Keratinocyte (primary cell): Measurements from ENCODE around the gene CCNYL1. TPM values are rescaled to one million over a fixed set of nuclear protein-coding genes. Genes with fewer than 3 reads are reported as not detected.

Experiments
- DNase-seq: peaks from one replicate; pipeline ENCODE4 v3.0.0-alpha.2; 2011; ENCODE audit warnings: low read depth, missing footprints, low spot score
- FAIRE-seq: peaks from 2 replicates; lab custom pipeline; 2011; peaks lifted over from hg19 to GRCh38; lab: Jason Lieb, UNC
- H2AFZ ChIP-seq: 2 replicates; pipeline ENCODE4 v1.6.0; 2012; ENCODE audit warnings: low read length, control low read depth, inconsistent platforms; ENCODE audit not compliant: control insufficient read depth
- H3K27ac ChIP-seq: 2 replicates; pipeline ENCODE4 v1.5.1; 2011; ENCODE audit warnings: low read length; ENCODE audit not compliant: control insufficient read depth, insufficient read depth
- H3K27me3 ChIP-seq: 3 replicates; pipeline ENCODE4 v1.6.0; 2011; ENCODE audit warnings: low read length; ENCODE audit not compliant: control insufficient read depth, insufficient read depth; ENCODE audit errors: extremely low read depth
- H3K36me3 ChIP-seq, 2 experiments: 2 replicates in 1 of 2; 3 replicates in 1 of 2; pipeline ENCODE4 v1.5.1; 2011; ENCODE audit warnings: low read length in 2 of 2, mild to moderate bottlenecking in 1 of 2; ENCODE audit not compliant: control insufficient read depth in 2 of 2, insufficient read depth in 2 of 2; ENCODE audit errors: extremely low read depth in 1 of 2
- H3K4me1 ChIP-seq: 3 replicates; pipeline ENCODE4 v1.5.1; 2011; ENCODE audit warnings: low read length; ENCODE audit not compliant: control insufficient read depth, insufficient read depth; ENCODE audit errors: extremely low read depth
- H3K4me2 ChIP-seq: 3 replicates; pipeline ENCODE4 v1.6.0; 2011; ENCODE audit warnings: low read depth, low read length; ENCODE audit not compliant: control insufficient read depth, insufficient read depth; ENCODE audit errors: extremely low read depth
- H3K4me3 ChIP-seq, 3 experiments: fragments of 200-600 bp in 1 of 3; sonication (generic) in 1 of 3; 2 replicates in 2 of 3; 3 replicates in 1 of 3; pipeline ENCODE4 v1.5.1; 2011 to 2016; ENCODE audit warnings: low read length in 3 of 3, mild to moderate bottlenecking in 3 of 3, control low read depth in 2 of 3, inconsistent platforms in 1 of 3, low read depth in 1 of 3, mixed read lengths in 1 of 3, mixed run types in 1 of 3, moderate library complexity in 1 of 3; ENCODE audit not compliant: control insufficient read depth in 2 of 3, insufficient read depth in 2 of 3; ENCODE audit errors: extremely low read depth in 1 of 3
- H3K79me2 ChIP-seq: 2 replicates; pipeline ENCODE4 v1.6.0; 2012; ENCODE audit warnings: low read length; ENCODE audit not compliant: control insufficient read depth, insufficient read depth
- H3K9ac ChIP-seq: 3 replicates; pipeline ENCODE4 v1.6.0; 2011; ENCODE audit warnings: low read length; ENCODE audit not compliant: control insufficient read depth, insufficient read depth; ENCODE audit errors: extremely low read depth
- H3K9me1 ChIP-seq: 3 replicates; pipeline ENCODE4 v1.6.0; 2011; ENCODE audit warnings: low read length; ENCODE audit not compliant: control insufficient read depth, insufficient read depth; ENCODE audit errors: extremely low read depth
- H3K9me3 ChIP-seq: 2 replicates; pipeline ENCODE4 v1.5.1; 2012; ENCODE audit warnings: low read depth, low read length; ENCODE audit not compliant: control insufficient read depth
- H4K20me1 ChIP-seq: 3 replicates; pipeline ENCODE4 v1.6.0; 2011; ENCODE audit warnings: low read length; ENCODE audit not compliant: control insufficient read depth, insufficient read depth; ENCODE audit errors: extremely low read depth
- EZH2 ChIP-seq: IDR thresholded peaks from one replicate; pipeline ENCODE4 v1.6.1; 2012; ENCODE audit warnings: inconsistent platforms, mild to moderate bottlenecking, low read length, moderate library complexity
- dilution Hi-C: fragments of 300-500 bp; cut with MboI; formaldehyde crosslinking; loops from one replicate; pipeline ENCODE4 v1.7.0; 2020; ENCODE audit warnings: low sequenced_read_pairs; ENCODE audit not compliant: extremely low pct_ligation_motif_present
- polyA plus RNA-seq, 5 experiments: library from polyadenylated mRNA; depleted of rRNA in 3 of 5; stranded (reverse) in 3 of 5; stranded (forward) in 1 of 5; unstranded in 1 of 5; fragments of >200 nt; gene quantifications; 1 replicate in 1 of 5; 2 replicates in 3 of 5; 3 replicates in 1 of 5; pipeline versions ENCODE4 v1.2.1 to v1.2.3, GENCODE V29; 2011 to 2012; ENCODE audit warnings: missing spikeins in 2 of 5, low read depth in 1 of 5, low replicate concordance in 1 of 5
- TF ChIP-seq, protein P1 (sequence below), 3 experiments: IDR thresholded peaks in 1 of 3; conservative IDR thresholded peaks in 1 of 3; optimal IDR thresholded peaks in 1 of 3; 2 replicates in 2 of 3; 3 replicates in 1 of 3; pipeline versions ENCODE3 to v1.5.1; 2011; ENCODE audit warnings: low read length in 3 of 3, mild to moderate bottlenecking in 3 of 3, moderate library complexity in 2 of 3, control low read depth in 1 of 3, inconsistent platforms in 1 of 3; ENCODE audit not compliant: insufficient read depth in 2 of 3; ENCODE audit errors: extremely low read depth in 1 of 3

Gene CCNYL1
- polyA plus RNA-seq, 1 donor (not counting 4 experiments of a cell fraction or from before 2014, with no cell fraction given), result 29.9 TPM

GRCh38 chr2:207725873-207726578 lies 14.6 kb downstream of the CCNYL1 start:
- no peak for DNase-seq
- Histone ChIP-seq H3K36me3 (peaks cover 1 to 6% of the 10 kb centered on the region in 2 experiments), H3K27me3 (no peaks in the 10 kb centered on the region), H3K4me1 (peaks cover 15% of the 10 kb centered on the region), H3K79me2 (peaks cover 5% of the 10 kb centered on the region), H3K27ac (no peak overlapping the region), H3K4me2 (no peak overlapping the region), H3K9me3 (no peaks in the 10 kb centered on the region), H2AFZ (no peak overlapping the region), H3K9me1 (no peaks in the 10 kb centered on the region), H3K9ac (no peak overlapping the region), H3K4me3 (no peak overlapping the region), H4K20me1 (no peaks in the 10 kb centered on the region)
- dilution Hi-C loops, result no loop called here
- TF ChIP-seq, protein P1, sequence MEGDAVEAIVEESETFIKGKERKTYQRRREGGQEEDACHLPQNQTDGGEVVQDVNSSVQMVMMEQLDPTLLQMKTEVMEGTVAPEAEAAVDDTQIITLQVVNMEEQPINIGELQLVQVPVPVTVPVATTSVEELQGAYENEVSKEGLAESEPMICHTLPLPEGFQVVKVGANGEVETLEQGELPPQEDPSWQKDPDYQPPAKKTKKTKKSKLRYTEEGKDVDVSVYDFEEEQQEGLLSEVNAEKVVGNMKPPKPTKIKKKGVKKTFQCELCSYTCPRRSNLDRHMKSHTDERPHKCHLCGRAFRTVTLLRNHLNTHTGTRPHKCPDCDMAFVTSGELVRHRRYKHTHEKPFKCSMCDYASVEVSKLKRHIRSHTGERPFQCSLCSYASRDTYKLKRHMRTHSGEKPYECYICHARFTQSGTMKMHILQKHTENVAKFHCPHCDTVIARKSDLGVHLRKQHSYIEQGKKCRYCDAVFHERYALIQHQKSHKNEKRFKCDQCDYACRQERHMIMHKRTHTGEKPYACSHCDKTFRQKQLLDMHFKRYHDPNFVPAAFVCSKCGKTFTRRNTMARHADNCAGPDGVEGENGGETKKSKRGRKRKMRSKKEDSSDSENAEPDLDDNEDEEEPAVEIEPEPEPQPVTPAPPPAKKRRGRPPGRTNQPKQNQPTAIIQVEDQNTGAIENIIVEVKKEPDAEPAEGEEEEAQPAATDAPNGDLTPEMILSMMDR (optimal IDR thresholded peaks at IDR 0.05 in 1 of 3, IDR thresholded peaks at IDR 0.05 in 1 of 3, conservative IDR thresholded peaks at IDR 0.05 in 1 of 3; ENCODE audit: extremely low read depth in 1 of 3, insufficient read depth in 2 of 3, low read length in 3 of 3), result no peak
- TF ChIP-seq EZH2, result no peak
- no peak for FAIRE-seq

DNA sequence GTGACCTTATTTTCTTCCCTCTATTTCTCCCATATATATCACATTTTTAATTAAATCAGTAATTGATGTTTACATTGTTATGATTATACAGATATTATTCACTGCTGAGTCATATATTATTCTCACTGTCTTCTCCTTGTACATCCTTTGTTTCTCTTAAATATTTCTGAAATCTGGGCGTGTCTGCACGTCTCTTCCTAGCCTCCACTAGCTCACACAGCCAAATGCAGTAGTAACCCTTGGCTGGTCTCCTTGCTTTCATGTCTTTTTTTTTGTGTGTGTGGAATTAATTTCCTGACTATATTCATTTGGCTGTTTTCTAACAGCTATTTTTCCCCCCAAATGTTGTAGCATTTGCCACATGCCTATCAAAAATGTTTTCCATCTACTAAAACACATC lies 15.8 kb downstream of the CCNYL1 start:
- Histone ChIP-seq H3K4me3 (peak overlapping the region in 1 of 3 experiments; percentile 32), H4K20me1 (no peaks in the 10 kb centered on the region), H3K4me2 (peak overlapping the region; percentile 71), H3K4me1 (peaks cover 15% of the 10 kb centered on the region), H3K27ac (peak overlapping the region; percentile 56), H3K79me2 (no peaks in the 10 kb centered on the region), H3K9ac (no peak overlapping the region), H3K9me1 (no peaks in the 10 kb centered on the region), H3K27me3 (no peaks in the 10 kb centered on the region), H2AFZ (no peak overlapping the region), H3K36me3 (peaks cover 1 to 6% of the 10 kb centered on the region in 2 experiments), H3K9me3 (no peaks in the 10 kb centered on the region)
- FAIRE-seq (peak; percentile 82), DNase-seq (no peak)
- TF ChIP-seq, protein P1 (optimal IDR thresholded peaks at IDR 0.05 in 1 of 3, IDR thresholded peaks at IDR 0.05 in 1 of 3, conservative IDR thresholded peaks at IDR 0.05 in 1 of 3; ENCODE audit: extremely low read depth in 1 of 3, insufficient read depth in 2 of 3, low read length in 3 of 3), result no peak
- TF ChIP-seq EZH2, result no peak
- dilution Hi-C loops, result no loop called here
